Small intestine (tissue), 7 donors: Measurements from ENCODE around the gene MMS19. TPM values are rescaled to one million over a fixed set of nuclear protein-coding genes. Genes with fewer than 3 reads are reported as not detected.

Source experiments
- DNase-seq, 2 donors: peaks; one replicate each; pipeline versions ENCODE4 v3.0.0 to v3.0.0-alpha.2; 2013
- FAIRE-seq: peaks from 2 replicates; lab custom pipeline; 2012; peaks lifted over from hg19 to GRCh38; lab: Jason Lieb, UNC
- H3K27ac ChIP-seq, 3 donors: one replicate each; pipeline ENCODE4 v1.5.1; 2013; ENCODE audit warnings: low read length in 2 of 3, mild to moderate bottlenecking in 2 of 3, control low read depth in 1 of 3, inconsistent platforms in 1 of 3, low read depth in 1 of 3, moderate library complexity in 1 of 3
- H3K27me3 ChIP-seq, 3 donors: one replicate each; pipeline ENCODE4 v1.6.1; 2013; ENCODE audit warnings: low read length in 3 of 3, inconsistent platforms in 1 of 3; ENCODE audit not compliant: control insufficient read depth in 3 of 3, insufficient read depth in 3 of 3
- H3K36me3 ChIP-seq, 3 donors: one replicate each; pipeline ENCODE4 v1.6.1; 2013; ENCODE audit warnings: low read length in 3 of 3, inconsistent platforms in 1 of 3, low read depth in 1 of 3, mild to moderate bottlenecking in 1 of 3, moderate library complexity in 1 of 3; ENCODE audit not compliant: control insufficient read depth in 3 of 3, insufficient read depth in 2 of 3
- H3K4me1 ChIP-seq, 3 donors: one replicate each; pipeline ENCODE4 v1.6.1; 2013; ENCODE audit warnings: low read length in 2 of 3, inconsistent platforms in 1 of 3, low read depth in 1 of 3, mild to moderate bottlenecking in 1 of 3, moderate library complexity in 1 of 3; ENCODE audit not compliant: control insufficient read depth in 3 of 3, insufficient read depth in 2 of 3
- H3K4me3 ChIP-seq, 3 donors: one replicate each; pipeline ENCODE4 v1.5.1; 2013; ENCODE audit warnings: low read length in 3 of 3, control low read depth in 1 of 3, inconsistent platforms in 1 of 3, low read depth in 1 of 3, mild to moderate bottlenecking in 1 of 3, moderate library complexity in 1 of 3
- H3K9me3 ChIP-seq, 2 donors: one replicate each; pipeline ENCODE4 v1.6.1; 2013; ENCODE audit warnings: low read depth in 1 of 2, low read length in 1 of 2; ENCODE audit not compliant: control insufficient read depth in 2 of 2, insufficient read depth in 1 of 2
- WGBS, 3 donors: extraction: QIAGEN DNeasy Blood & Tissue Kit; methylation state at CpG; one replicate each; pipeline ENCODE4 v1.1.7; 2013; 5-methylcytosine and 5-hydroxymethylcytosine counted together
- polyA plus RNA-seq, 4 donors: library from polyadenylated mRNA; stranded (reverse) in 3 of 4; unstranded in 1 of 4; fragments of 200-250 nt in 3 of 4; fragments of 120-200 nt in 1 of 4; gene quantifications; one replicate each; pipeline versions ENCODE4 v1.2.1 to v1.2.3, GENCODE V29; 2013
- donor health status: healthy with polysubstance abuse.
- donor health status: control.
- donor health status: control.
- donor health status: Bipolar disorder and iron deficiency.
- donor health status: healthy.

MMS19 gene
- polyA plus RNA-seq, 4 donors = 44.7 to 55.3 (median 50.5) TPM

- WGBS, 3 donors = 77 to 88% (median 85%) methylated on average over 1 of the region's 1 CpG
- no peak for DNase-seq
- no peaks in the 10 kb centered on the region for H3K27me3 ChIP-seq
- H3K9me3 ChIP-seq = no peaks in the 10 kb centered on the region
- H3K36me3 ChIP-seq = no peaks in the 10 kb centered on the region
- no peaks in the 10 kb centered on the region for H3K4me1 ChIP-seq
- no peak for FAIRE-seq
- no peak overlapping the region for H3K27ac ChIP-seq
- H3K4me3 ChIP-seq = no peak overlapping the region
Observed at GRCh38 chr10:97512993-97513392, 14.8 kb upstream of the MMS19 start.

- Histone ChIP-seq H3K4me1 (no peaks in the 10 kb centered on the region), H3K4me3 (no peak overlapping the region), H3K27ac (no peak overlapping the region), H3K9me3 (no peaks in the 10 kb centered on the region), H3K27me3 (no peaks in the 10 kb centered on the region), H3K36me3 (no peaks in the 10 kb centered on the region)
- WGBS, 3 donors = 73 to 90% (median 82%) methylated on average over 3 of the region's 3 CpGs
- DNase-seq (no peak), FAIRE-seq (no peak)
Observed at GRCh38 chr10:97511711-97512440, 13.7 kb upstream of the MMS19 start.

GRCh38 chr10:97510686-97511085 is 12.5 kb upstream of the MMS19 start:
- 79 to 83% (median 82%) methylated on average over 4 of the region's 4 CpGs for WGBS, 3 donors
- H3K36me3 ChIP-seq = no peaks in the 10 kb centered on the region
- H3K4me1 ChIP-seq = no peaks in the 10 kb centered on the region
- FAIRE-seq (no peak), DNase-seq (no peak)
- H3K27me3 ChIP-seq = no peaks in the 10 kb centered on the region
- no peak overlapping the region for H3K27ac ChIP-seq
- no peak overlapping the region for H3K4me3 ChIP-seq
- no peaks in the 10 kb centered on the region for H3K9me3 ChIP-seq

GRCh38 chr10:97509120-97509680 is 11.0 kb upstream of the MMS19 start:
- Histone ChIP-seq H3K36me3 (no peaks in the 10 kb centered on the region), H3K27me3 (no peaks in the 10 kb centered on the region), H3K4me1 (no peaks in the 10 kb centered on the region), H3K9me3 (no peaks in the 10 kb centered on the region), H3K4me3 (no peak overlapping the region), H3K27ac (no peak overlapping the region)
- FAIRE-seq (no peak), DNase-seq (no peak)
- WGBS, 3 donors = 81 to 88% (median 88%) methylated on average over 8 of the region's 8 CpGs

GRCh38 chr10:97508342-97508741 is 10.1 kb upstream of the MMS19 start:
- DNase-seq = no peak
- Histone ChIP-seq H3K9me3 (no peaks in the 10 kb centered on the region), H3K36me3 (no peaks in the 10 kb centered on the region), H3K4me1 (no peaks in the 10 kb centered on the region), H3K27me3 (no peaks in the 10 kb centered on the region), H3K27ac (no peak overlapping the region), H3K4me3 (no peak overlapping the region)
- FAIRE-seq = no peak
- WGBS, 3 donors = 41 to 56% (median 49%) methylated on average over 1 of the region's 1 CpG

- no peaks in the 10 kb centered on the region for H3K36me3 ChIP-seq
- no peaks in the 10 kb centered on the region for H3K9me3 ChIP-seq
- H3K27me3 ChIP-seq = no peaks in the 10 kb centered on the region
- WGBS, 3 donors = 81 to 95% (median 82%) methylated on average over 3 of the region's 3 CpGs
- FAIRE-seq (no peak), DNase-seq (no peak)
- H3K4me1 ChIP-seq = peaks cover 0 to 5% (median 0%) of the 10 kb centered on the region in 3 donors
- no peak overlapping the region for H3K27ac ChIP-seq
- H3K4me3 ChIP-seq = no peak overlapping the region
Observed at GRCh38 chr10:97506199-97506991, 8.2 kb upstream of the MMS19 start.

GRCh38 chr10:97505152-97505551 is 6.9 kb upstream of the MMS19 start:
- no peak overlapping the region for H3K27ac ChIP-seq
- no peak overlapping the region for H3K4me3 ChIP-seq
- no peaks in the 10 kb centered on the region for H3K9me3 ChIP-seq
- peaks cover 0 to 5% (median 0%) of the 10 kb centered on the region in 3 donors for H3K4me1 ChIP-seq
- peaks cover 0 to 9% (median 0%) of the 10 kb centered on the region in 3 donors for H3K27me3 ChIP-seq
- DNase-seq = no peak
- no peak for FAIRE-seq
- 75 to 88% (median 85%) methylated on average over 1 of the region's 1 CpG for WGBS, 3 donors
- no peaks in the 10 kb centered on the region for H3K36me3 ChIP-seq

- FAIRE-seq (no peak), DNase-seq (no peak)
- H3K9me3 ChIP-seq = no peaks in the 10 kb centered on the region
- H3K4me3 ChIP-seq = no peak overlapping the region
- whole genome bisulfite sequencing, 3 donors = 73 to 76% (median 73%) methylated on average over 3 of the region's 3 CpGs
- H3K27me3 ChIP-seq = peaks cover 0 to 20% (median 0%) of the 10 kb centered on the region in 3 donors
- no peak overlapping the region for H3K27ac ChIP-seq
- no peaks in the 10 kb centered on the region for H3K36me3 ChIP-seq
- H3K4me1 ChIP-seq = peaks cover 0 to 11% (median 0%) of the 10 kb centered on the region in 3 donors
Observed at GRCh38 chr10:97503406-97503805, 5.2 kb upstream of the MMS19 start.
